GM21723 (cell line): Measurements from ENCODE around the gene OR2K2.
"Not testable (repeated sequence)": the region's sequence is repeated elsewhere in the genome, so short reads cannot be mapped to it uniquely, and the experiment has no call there.

Experiments
- ATAC-seq: cut with Tn5 transposase; IDR thresholded peaks from one replicate; pipeline ENCODE4 v1.9.1; 2021; ENCODE audit warnings: mild to moderate bottlenecking, moderate library complexity; ENCODE audit not compliant: unreplicated experiment

OR2K2 gene

GRCh38 chr9:111330124-111330523 is at the start of gene OR2K2:
OR2K2 (minus strand) TSS chr9:111330224; CDS start chr9:111328433, 1,791 bp downstream.
- no peak for ATAC-seq

GRCh38 chr9:111375817-111376564 is 46.0 kb upstream of the OR2K2 start:
- no peak for ATAC-seq

- no peak for ATAC-seq
Measured at GRCh38 chr9:111375062-111375461, 45.0 kb upstream of the OR2K2 start.

- no peak for ATAC-seq
Measured at GRCh38 chr9:111372297-111372696, 42.3 kb upstream of the OR2K2 start.

GRCh38 chr9:111366978-111367377 is 37.0 kb upstream of the OR2K2 start:
- ATAC-seq: no peak

GRCh38 chr9:111362526-111362925 is 32.5 kb upstream of the OR2K2 start:
- no peak for ATAC-seq

- ATAC-seq: no peak
Measured at GRCh38 chr9:111360881-111361280, 30.9 kb upstream of the OR2K2 start.

- no peak for ATAC-seq
Measured at GRCh38 chr9:111356481-111357244, 26.6 kb upstream of the OR2K2 start.

GRCh38 chr9:111352545-111352944 is 22.5 kb upstream of the OR2K2 start:
- no peak for ATAC-seq

- ATAC-seq: no peak
Measured at GRCh38 chr9:111350556-111350955, 20.5 kb upstream of the OR2K2 start.

- ATAC-seq: no peak
Measured at GRCh38 chr9:111349766-111350165, 19.7 kb upstream of the OR2K2 start.

- no peak for ATAC-seq
Measured at GRCh38 chr9:111348821-111349271, 18.8 kb upstream of the OR2K2 start.

GRCh38 chr9:111334318-111334863 is 4.4 kb upstream of the OR2K2 start:
- not testable (repeated sequence) for ATAC-seq

GRCh38 chr9:111320631-111321030 is 9.4 kb downstream of the OR2K2 start:
- no peak for ATAC-seq

GRCh38 chr9:111316796-111317195 is 13.2 kb downstream of the OR2K2 start:
- ATAC-seq: no peak

- no peak for ATAC-seq
Measured at GRCh38 chr9:111305914-111306313, 24.1 kb downstream of the OR2K2 start.

- not testable (repeated sequence) for ATAC-seq
Measured at GRCh38 chr9:111304000-111304399, 26.0 kb downstream of the OR2K2 start.

GRCh38 chr9:111301195-111301594 is 28.8 kb downstream of the OR2K2 start:
- no peak for ATAC-seq

GRCh38 chr9:111300140-111300735 is 29.8 kb downstream of the OR2K2 start:
- ATAC-seq: no peak

- not testable (repeated sequence) for ATAC-seq
Measured at GRCh38 chr9:111299599-111299966, 30.4 kb downstream of the OR2K2 start.
